Keratinocyte (primary cell): ENCODE measurements around the gene EBF3. TPM values are rescaled to one million over a fixed set of nuclear protein-coding genes. Genes with fewer than 3 reads are reported as not detected.

Experiments used
- DNase-seq: peaks from one replicate; pipeline ENCODE4 v3.0.0-alpha.2; 2011; ENCODE audit warnings: low read depth, missing footprints, low spot score
- FAIRE-seq: peaks from 2 replicates; lab custom pipeline; 2011; peaks lifted over from hg19 to GRCh38; lab: Jason Lieb, UNC
- H2AFZ ChIP-seq: 2 replicates; pipeline ENCODE4 v1.6.0; 2012; ENCODE audit warnings: low read length, control low read depth, inconsistent platforms; ENCODE audit not compliant: control insufficient read depth
- H3K27ac ChIP-seq: 2 replicates; pipeline ENCODE4 v1.5.1; 2011; ENCODE audit warnings: low read length; ENCODE audit not compliant: control insufficient read depth, insufficient read depth
- H3K27me3 ChIP-seq: 3 replicates; pipeline ENCODE4 v1.6.0; 2011; ENCODE audit warnings: low read length; ENCODE audit not compliant: control insufficient read depth, insufficient read depth; ENCODE audit errors: extremely low read depth
- H3K36me3 ChIP-seq, 2 experiments: 2 replicates in 1 of 2; 3 replicates in 1 of 2; pipeline ENCODE4 v1.5.1; 2011; ENCODE audit warnings: low read length in 2 of 2, mild to moderate bottlenecking in 1 of 2; ENCODE audit not compliant: control insufficient read depth in 2 of 2, insufficient read depth in 2 of 2; ENCODE audit errors: extremely low read depth in 1 of 2
- H3K4me1 ChIP-seq: 3 replicates; pipeline ENCODE4 v1.5.1; 2011; ENCODE audit warnings: low read length; ENCODE audit not compliant: control insufficient read depth, insufficient read depth; ENCODE audit errors: extremely low read depth
- H3K4me2 ChIP-seq: 3 replicates; pipeline ENCODE4 v1.6.0; 2011; ENCODE audit warnings: low read depth, low read length; ENCODE audit not compliant: control insufficient read depth, insufficient read depth; ENCODE audit errors: extremely low read depth
- H3K4me3 ChIP-seq, 3 experiments: fragments of 200-600 bp in 1 of 3; sonication (generic) in 1 of 3; 2 replicates in 2 of 3; 3 replicates in 1 of 3; pipeline ENCODE4 v1.5.1; 2011 to 2016; ENCODE audit warnings: low read length in 3 of 3, mild to moderate bottlenecking in 3 of 3, control low read depth in 2 of 3, inconsistent platforms in 1 of 3, low read depth in 1 of 3, mixed read lengths in 1 of 3, mixed run types in 1 of 3, moderate library complexity in 1 of 3; ENCODE audit not compliant: control insufficient read depth in 2 of 3, insufficient read depth in 2 of 3; ENCODE audit errors: extremely low read depth in 1 of 3
- H3K79me2 ChIP-seq: 2 replicates; pipeline ENCODE4 v1.6.0; 2012; ENCODE audit warnings: low read length; ENCODE audit not compliant: control insufficient read depth, insufficient read depth
- H3K9ac ChIP-seq: 3 replicates; pipeline ENCODE4 v1.6.0; 2011; ENCODE audit warnings: low read length; ENCODE audit not compliant: control insufficient read depth, insufficient read depth; ENCODE audit errors: extremely low read depth
- H3K9me1 ChIP-seq: 3 replicates; pipeline ENCODE4 v1.6.0; 2011; ENCODE audit warnings: low read length; ENCODE audit not compliant: control insufficient read depth, insufficient read depth; ENCODE audit errors: extremely low read depth
- H3K9me3 ChIP-seq: 2 replicates; pipeline ENCODE4 v1.5.1; 2012; ENCODE audit warnings: low read depth, low read length; ENCODE audit not compliant: control insufficient read depth
- H4K20me1 ChIP-seq: 3 replicates; pipeline ENCODE4 v1.6.0; 2011; ENCODE audit warnings: low read length; ENCODE audit not compliant: control insufficient read depth, insufficient read depth; ENCODE audit errors: extremely low read depth
- CTCF ChIP-seq, 3 experiments: IDR thresholded peaks in 1 of 3; conservative IDR thresholded peaks in 1 of 3; optimal IDR thresholded peaks in 1 of 3; 2 replicates in 2 of 3; 3 replicates in 1 of 3; pipeline versions ENCODE3 to v1.5.1; 2011; ENCODE audit warnings: low read length in 3 of 3, mild to moderate bottlenecking in 3 of 3, moderate library complexity in 2 of 3, control low read depth in 1 of 3, inconsistent platforms in 1 of 3; ENCODE audit not compliant: insufficient read depth in 2 of 3; ENCODE audit errors: extremely low read depth in 1 of 3
- EZH2 ChIP-seq: IDR thresholded peaks from one replicate; pipeline ENCODE4 v1.6.1; 2012; ENCODE audit warnings: inconsistent platforms, mild to moderate bottlenecking, low read length, moderate library complexity
- dilution Hi-C: fragments of 300-500 bp; cut with MboI; formaldehyde crosslinking; loops from one replicate; pipeline ENCODE4 v1.7.0; 2020; ENCODE audit warnings: low sequenced_read_pairs; ENCODE audit not compliant: extremely low pct_ligation_motif_present
- polyA plus RNA-seq, 5 experiments: library from polyadenylated mRNA; depleted of rRNA in 3 of 5; stranded (reverse) in 3 of 5; stranded (forward) in 1 of 5; unstranded in 1 of 5; fragments of >200 nt; gene quantifications; 1 replicate in 1 of 5; 2 replicates in 3 of 5; 3 replicates in 1 of 5; pipeline versions ENCODE4 v1.2.1 to v1.2.3, GENCODE V29; 2011 to 2012; ENCODE audit warnings: missing spikeins in 2 of 5, low read depth in 1 of 5, low replicate concordance in 1 of 5

The EBF3 gene
- polyA plus RNA-seq, 1 donor (not counting 4 experiments of a cell fraction or from before 2014, with no cell fraction given) = not detected

GRCh38 chr10:129895811-129896135 lies 68.3 kb downstream of the EBF3 start:
- no peaks in the 10 kb centered on the region for H4K20me1 ChIP-seq
- no peaks in the 10 kb centered on the region for H3K9me3 ChIP-seq
- no peak for TF ChIP-seq CTCF (optimal IDR thresholded peaks at IDR 0.05 in 1 of 3, IDR thresholded peaks at IDR 0.05 in 1 of 3, conservative IDR thresholded peaks at IDR 0.05 in 1 of 3; ENCODE audit: extremely low read depth in 1 of 3, insufficient read depth in 2 of 3, low read length in 3 of 3)
- no peak for TF ChIP-seq EZH2
- H2AFZ ChIP-seq = no peak overlapping the region
- FAIRE-seq = no peak
- H3K79me2 ChIP-seq = no peaks in the 10 kb centered on the region
- H3K27ac ChIP-seq = no peak overlapping the region
- dilution Hi-C loops = no loop called here
- H3K4me2 ChIP-seq = no peak overlapping the region
- DNase-seq = no peak
- no peak overlapping the region for H3K9ac ChIP-seq
- H3K4me3 ChIP-seq = no peak overlapping the region
- peaks cover 4% of the 10 kb centered on the region for H3K27me3 ChIP-seq
- H3K9me1 ChIP-seq = no peaks in the 10 kb centered on the region
- H3K36me3 ChIP-seq = no peaks in the 10 kb centered on the region
- H3K4me1 ChIP-seq = no peaks in the 10 kb centered on the region

GRCh38 chr10:129894698-129895097 lies 69.4 kb downstream of the EBF3 start:
- no peak for TF ChIP-seq CTCF (optimal IDR thresholded peaks at IDR 0.05 in 1 of 3, IDR thresholded peaks at IDR 0.05 in 1 of 3, conservative IDR thresholded peaks at IDR 0.05 in 1 of 3; ENCODE audit: extremely low read depth in 1 of 3, insufficient read depth in 2 of 3, low read length in 3 of 3)
- TF ChIP-seq EZH2 = no peak
- DNase-seq = no peak
- Histone ChIP-seq H3K9me3 (no peaks in the 10 kb centered on the region), H3K4me1 (no peaks in the 10 kb centered on the region), H3K79me2 (no peaks in the 10 kb centered on the region), H4K20me1 (no peaks in the 10 kb centered on the region), H3K36me3 (no peaks in the 10 kb centered on the region), H3K27me3 (peaks cover 4% of the 10 kb centered on the region), H3K4me3 (no peak overlapping the region), H3K9ac (no peak overlapping the region), H2AFZ (no peak overlapping the region), H3K27ac (no peak overlapping the region), H3K4me2 (no peak overlapping the region), H3K9me1 (no peaks in the 10 kb centered on the region)
- FAIRE-seq = no peak
- dilution Hi-C loops = no loop called here
